HG03432 (cell line): ENCODE results near the gene AFDN.

Source experiments
- ATAC-seq: cut with Tn5 transposase; IDR thresholded peaks from one replicate; pipeline ENCODE4 v1.9.1; 2021; ENCODE audit warnings: mild to moderate bottlenecking, moderate library complexity; ENCODE audit not compliant: unreplicated experiment

The AFDN gene

GRCh38 chr6:167870321-167870720 lies 43.6 kb downstream of the AFDN start:
- ATAC-seq: no peak

GRCh38 chr6:167872538-167873210 lies 46.0 kb downstream of the AFDN start:
- no peak for ATAC-seq

GRCh38 chr6:167877994-167878779 lies 51.5 kb downstream of the AFDN start:
- ATAC-seq: no peak

GRCh38 chr6:167879612-167880011 lies 52.9 kb downstream of the AFDN start:
- no peak for ATAC-seq

- ATAC-seq: no peak
Measured at GRCh38 chr6:167881327-167881726, 54.6 kb downstream of the AFDN start.

GRCh38 chr6:167882244-167882643 lies 55.5 kb downstream of the AFDN start:
- ATAC-seq: no peak

- no peak for ATAC-seq
Measured at GRCh38 chr6:167888098-167888497, 61.4 kb downstream of the AFDN start.

GRCh38 chr6:167892835-167893815 lies 66.4 kb downstream of the AFDN start:
- ATAC-seq: peak; percentile 96

GRCh38 chr6:167894965-167895364 lies 68.3 kb downstream of the AFDN start:
- ATAC-seq: no peak

- no peak for ATAC-seq
Measured at GRCh38 chr6:167896648-167897047, 69.9 kb downstream of the AFDN start.

GRCh38 chr6:167898673-167899311 lies 72.1 kb downstream of the AFDN start:
- peak; percentile 66 for ATAC-seq

GRCh38 chr6:167904791-167905190 lies 78.1 kb downstream of the AFDN start:
- no peak for ATAC-seq

GRCh38 chr6:167906899-167907298 lies 80.2 kb downstream of the AFDN start:
- ATAC-seq: no peak

- ATAC-seq: no peak
Measured at GRCh38 chr6:167907837-167908681, 81.3 kb downstream of the AFDN start.

GRCh38 chr6:167910007-167910406 lies 83.3 kb downstream of the AFDN start:
- ATAC-seq: no peak

- no peak for ATAC-seq
Measured at GRCh38 chr6:167910652-167911051, 83.9 kb downstream of the AFDN start.

GRCh38 chr6:167912494-167912893 lies 85.8 kb downstream of the AFDN start:
- no peak for ATAC-seq

- ATAC-seq: no peak
Measured at GRCh38 chr6:167913699-167914098, 87.0 kb downstream of the AFDN start.

GRCh38 chr6:167915139-167915538 lies 88.4 kb downstream of the AFDN start:
- no peak for ATAC-seq
